Liver (tissue), 9 donors: ENCODE data around the gene CDC42EP2. TPM values are rescaled to one million over a fixed set of nuclear protein-coding genes. Genes with fewer than 3 reads are reported as not detected.

Source experiments
- DNase-seq: peaks from one replicate; pipeline ENCODE4 v3.0.0-alpha.2; 2017; ENCODE audit warnings: low spot score
- H3K27ac ChIP-seq, 2 donors: one replicate each; pipeline ENCODE4 v1.7.0; 2013; ENCODE audit warnings: inconsistent platforms in 2 of 2, low read length in 2 of 2, control low read depth in 1 of 2, low read depth in 1 of 2, mild to moderate bottlenecking in 1 of 2
- H3K27me3 ChIP-seq, 4 donors: one replicate each; pipeline versions ENCODE4 v1.6.1 to v1.7.0; 2013; ENCODE audit warnings: low read length in 3 of 4, inconsistent platforms in 1 of 4, mild to moderate bottlenecking in 1 of 4, moderate library complexity in 1 of 4; ENCODE audit not compliant: control insufficient read depth in 4 of 4, insufficient read depth in 4 of 4
- H3K36me3 ChIP-seq, 4 donors: one replicate each; pipeline versions ENCODE4 v1.6.1 to v1.7.0; 2013; ENCODE audit warnings: low read length in 3 of 4, mild to moderate bottlenecking in 3 of 4, low read depth in 1 of 4, moderate library complexity in 1 of 4; ENCODE audit not compliant: control insufficient read depth in 4 of 4, insufficient read depth in 3 of 4
- H3K4me1 ChIP-seq, 4 donors: one replicate each; pipeline versions ENCODE4 v1.6.1 to v1.7.0; 2013; ENCODE audit warnings: low read length in 3 of 4, mild to moderate bottlenecking in 3 of 4, moderate library complexity in 1 of 4; ENCODE audit not compliant: control insufficient read depth in 4 of 4, insufficient read depth in 4 of 4
- H3K4me3 ChIP-seq, 3 donors: one replicate each; pipeline versions ENCODE4 v1.6.1 to v1.7.0; 2013; ENCODE audit warnings: low read length in 3 of 3, control low read depth in 1 of 3, low read depth in 1 of 3, mild to moderate bottlenecking in 1 of 3
- H3K9ac ChIP-seq, 2 donors: one replicate each; pipeline ENCODE4 v1.7.0; 2013; ENCODE audit warnings: low read length in 2 of 2, mild to moderate bottlenecking in 2 of 2, moderate library complexity in 2 of 2, control low read depth in 1 of 2, low read depth in 1 of 2
- H3K9me3 ChIP-seq, 4 donors: one replicate each; pipeline versions ENCODE4 v1.6.1 to v1.7.0; 2013; ENCODE audit warnings: low read length in 3 of 4; ENCODE audit not compliant: control insufficient read depth in 4 of 4
- ATF3 ChIP-seq: IDR thresholded peaks from 2 replicates; pipeline ENCODE4 v1.6.1; 2016; ENCODE audit warnings: antibody characterized with exemption
- CTCF ChIP-seq: fragments of 150-350 bp; IDR thresholded peaks from 2 replicates; pipeline ENCODE4 v1.5.1; 2017; ENCODE audit warnings: improper control_type of control experiment, low read depth, low read length; ENCODE audit not compliant: missing input control
- EGR1 ChIP-seq, 2 donors: IDR thresholded peaks; 2 replicates each; pipeline ENCODE4 v1.6.1; 2016 to 2018; ENCODE audit warnings: antibody characterized with exemption in 2 of 2, low read depth in 2 of 2
- FOXA1 ChIP-seq: IDR thresholded peaks from 2 replicates; pipeline ENCODE4 v1.6.1; 2016; ENCODE audit warnings: antibody characterized with exemption
- GABPA ChIP-seq, 2 donors: IDR thresholded peaks in 1 of 2; conservative IDR thresholded peaks in 1 of 2; 2 replicates each; pipeline ENCODE4 v1.6.1; 2016; ENCODE audit warnings: antibody characterized with exemption in 2 of 2, mild to moderate bottlenecking in 1 of 2, moderate library complexity in 1 of 2
- HNF4A ChIP-seq, 2 donors: conservative IDR thresholded peaks; 2 replicates each; pipeline ENCODE4 v1.6.1; 2016; ENCODE audit warnings: antibody characterized with exemption in 2 of 2, mild to moderate bottlenecking in 2 of 2
- HNF4G ChIP-seq: IDR thresholded peaks from 2 replicates; pipeline ENCODE4 v1.6.1; 2016; ENCODE audit warnings: antibody characterized with exemption
- MAX ChIP-seq: IDR thresholded peaks from 2 replicates; pipeline ENCODE4 v1.6.1; 2016; ENCODE audit warnings: antibody characterized with exemption
- NR2F2 ChIP-seq: IDR thresholded peaks from 2 replicates; pipeline ENCODE4 v1.6.1; 2016; ENCODE audit warnings: antibody characterized with exemption
- RAD21 ChIP-seq, 2 donors: IDR thresholded peaks; 2 replicates each; pipeline ENCODE4 v1.6.1; 2016; ENCODE audit warnings: antibody characterized with exemption in 2 of 2, mild to moderate bottlenecking in 2 of 2
- REST ChIP-seq: IDR thresholded peaks from 2 replicates; pipeline ENCODE4 v1.6.1; 2016; ENCODE audit warnings: antibody characterized with exemption, mild to moderate bottlenecking
- RXRA ChIP-seq, 2 donors: IDR thresholded peaks; 2 replicates each; pipeline ENCODE4 v1.6.1; 2017 to 2018; ENCODE audit warnings: antibody characterized with exemption in 2 of 2, mild to moderate bottlenecking in 1 of 2
- SP1 ChIP-seq: IDR thresholded peaks from 2 replicates; pipeline ENCODE4 v1.6.1; 2018; ENCODE audit warnings: antibody characterized with exemption, mild to moderate bottlenecking
- YY1 ChIP-seq: IDR thresholded peaks from 2 replicates; pipeline ENCODE4 v1.6.1; 2016; ENCODE audit warnings: antibody characterized with exemption, mild to moderate bottlenecking
- ZBTB33 ChIP-seq: IDR thresholded peaks from 2 replicates; pipeline ENCODE4 v1.6.1; 2016; ENCODE audit warnings: antibody characterized with exemption
- WGBS: extraction: QIAGEN DNeasy Blood & Tissue Kit; methylation state at CpG from one replicate; pipeline ENCODE4 v1.1.7; 2013; 5-methylcytosine and 5-hydroxymethylcytosine counted together
- polyA plus RNA-seq, 2 donors: library from polyadenylated mRNA; stranded (reverse) in 1 of 2; unstranded in 1 of 2; fragments of 200-250 nt in 1 of 2; fragments of >200 nt in 1 of 2; fragmentation: Nextera tagmentation in 1 of 2; extraction: Ambion mirVana in 1 of 2; gene quantifications; one replicate each; pipeline versions ENCODE4 v1.2.1 to v1.2.3, GENCODE V29; 2013 to 2015
- total RNA-seq, 2 donors: library from RNA; depleted of rRNA; stranded (reverse); fragments of >200 nt; gene quantifications; one replicate each; pipeline ENCODE4 v1.2.3, GENCODE V29; 2014
- donor health status: healthy.
- donor health status: healthy.
- donor health status: healthy.
- donor health status: healthy.
- donor health status: healthy.

CDC42EP2 gene
- total and polyA plus RNA-seq, 4 donors, result 1.8 to 3.4 (median 1.9) TPM

GRCh38 chr11:65317025-65317786, 2.5 kb downstream of the CDC42EP2 start:
- peak overlapping the region in 1 of 2 donors; percentile 17 for H3K9ac ChIP-seq
- no peaks in the 10 kb centered on the region for H3K27me3 ChIP-seq
- TF ChIP-seq REST (no peak), NR2F2 (peak; percentile 81), SP1 (peak; percentile 6)
- H3K27ac ChIP-seq, result peak overlapping the region; percentile 60 to 90
- DNase-seq, result no peak
- peaks cover 0 to 5% (median 1%) of the 10 kb centered on the region in 4 donors for H3K36me3 ChIP-seq
- H3K4me1 ChIP-seq, result peaks cover 0 to 45% (median 30%) of the 10 kb centered on the region in 4 donors
- no peaks in the 10 kb centered on the region for H3K9me3 ChIP-seq
- WGBS, result 68% methylated on average over 13 of the region's 13 CpGs
- H3K4me3 ChIP-seq, result no peak overlapping the region

- no peak for DNase-seq
- H3K4me3 ChIP-seq, result no peak overlapping the region
- peak overlapping the region; percentile 53 to 60 for H3K27ac ChIP-seq
- peaks cover 0 to 31% (median 21%) of the 10 kb centered on the region in 4 donors for H3K4me1 ChIP-seq
- peaks cover 0 to 5% (median 1%) of the 10 kb centered on the region in 4 donors for H3K36me3 ChIP-seq
- TF ChIP-seq RAD21 (IDR thresholded peaks at IDR 0.05) (no peak), YY1 (no peak), RXRA (IDR thresholded peaks at IDR 0.05) (peak in 1 of 2 donors; percentile 21), ZBTB33 (no peak), HNF4A (conservative IDR thresholded peaks at IDR 0.05) (peak; percentile 57 to 72), SP1 (peak; percentile 24)
- WGBS, result 59% methylated on average over 22 of the region's 22 CpGs
- no peaks in the 10 kb centered on the region for H3K27me3 ChIP-seq
- no peaks in the 10 kb centered on the region for H3K9me3 ChIP-seq
- H3K9ac ChIP-seq, result no peak overlapping the region
Measured at GRCh38 chr11:65320386-65321075, 5.9 kb downstream of the CDC42EP2 start.

- Histone ChIP-seq H3K27me3 (no peaks in the 10 kb centered on the region), H3K4me3 (no peak overlapping the region), H3K9me3 (no peaks in the 10 kb centered on the region), H3K4me1 (peaks cover 0 to 26% (median 16%) of the 10 kb centered on the region in 4 donors), H3K9ac (no peak overlapping the region), H3K36me3 (peaks cover 0 to 5% (median 1%) of the 10 kb centered on the region in 4 donors), H3K27ac (peak overlapping the region in 1 of 2 donors; percentile 60)
- 92% methylated on average over 15 of the region's 15 CpGs for WGBS
- no peak for DNase-seq
- TF ChIP-seq HNF4G (no peak), NR2F2 (no peak), MAX (no peak), YY1 (no peak), HNF4A (conservative IDR thresholded peaks at IDR 0.05) (no peak), CTCF (no peak), ATF3 (no peak), GABPA (IDR thresholded peaks at IDR 0.05 in 1 of 2, conservative IDR thresholded peaks at IDR 0.05 in 1 of 2) (no peak), FOXA1 (no peak), RXRA (IDR thresholded peaks at IDR 0.05) (no peak), SP1 (no peak), EGR1 (IDR thresholded peaks at IDR 0.05; ENCODE audit: low read depth in 2 of 2) (no peak), RAD21 (IDR thresholded peaks at IDR 0.05) (no peak)
Measured at GRCh38 chr11:65321076-65321475, 6.4 kb downstream of the CDC42EP2 start.
